GM21737 (cell line): Measurements from ENCODE around the gene BCL2L2.
A peak's percentile ranks its signal among the peaks of the same experiment; 100 is the strongest.
"Not testable (repeated sequence)": the region's sequence is repeated elsewhere in the genome, so short reads cannot be mapped to it uniquely, and the experiment has no call there.

ENCODE experiments used
- ATAC-seq: cut with Tn5 transposase; IDR thresholded peaks from one replicate; pipeline ENCODE4 v1.9.1; 2021; ENCODE audit warnings: mild to moderate bottlenecking, moderate library complexity; ENCODE audit not compliant: unreplicated experiment

The BCL2L2 gene

GRCh38 chr14:23306412-23307145, at the start of gene BCL2L2:
Gene BCL2L2 (plus strand): TSS chr14:23306833. CDS start chr14:23307768, 935 bp downstream.
- ATAC-seq: no peak

- no peak for ATAC-seq
These were observed 48.4 kb upstream of the BCL2L2 start for GRCh38 chr14:23258256-23258655.

- no peak for ATAC-seq
These were observed 47.2 kb upstream of the BCL2L2 start for GRCh38 chr14:23259426-23259825.

- ATAC-seq: not testable (repeated sequence)
These were observed 45.8 kb upstream of the BCL2L2 start for GRCh38 chr14:23260849-23261248.

DNA sequence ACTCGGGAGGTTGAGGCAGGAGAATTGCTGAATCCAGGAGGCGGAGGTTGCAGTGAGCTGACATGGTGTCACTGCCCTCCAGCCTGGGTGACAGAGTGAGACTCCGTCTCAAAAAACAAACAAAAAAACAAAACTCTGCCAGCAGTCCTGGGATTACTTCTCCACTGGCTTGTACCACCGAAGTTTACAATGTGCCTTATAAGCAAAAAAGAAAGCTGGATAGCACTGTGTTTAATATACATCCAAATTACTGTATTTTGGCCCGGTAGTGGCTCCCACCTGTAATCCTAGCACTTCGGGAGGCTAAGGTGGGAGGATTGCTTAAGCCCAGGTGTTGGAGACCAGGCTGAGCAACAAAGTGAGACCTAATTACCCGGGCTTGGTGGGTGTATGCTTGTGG, 37.4 kb upstream of the BCL2L2 start:
- ATAC-seq: no peak

GRCh38 chr14:23275412-23275811, 31.2 kb upstream of the BCL2L2 start:
- no peak for ATAC-seq

DNA sequence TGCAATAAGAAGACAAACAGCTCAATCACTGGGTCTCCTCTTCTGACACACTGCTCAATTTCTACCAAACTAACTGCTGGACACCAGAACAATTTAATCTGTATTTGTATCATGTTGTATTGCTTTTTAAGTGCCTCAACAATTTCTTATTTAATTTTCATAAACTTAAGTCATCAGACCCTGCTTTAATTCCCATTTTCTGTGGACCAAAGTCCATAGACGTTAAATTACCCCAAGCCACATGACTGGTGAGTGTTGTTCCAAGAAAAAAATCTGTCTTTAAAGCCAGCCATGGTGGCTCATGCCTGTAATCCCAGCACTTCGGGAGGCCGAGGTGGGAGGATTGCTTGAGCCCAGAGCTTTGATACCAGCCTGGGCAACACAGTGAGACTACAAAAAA, 29.4 kb upstream of the BCL2L2 start:
- ATAC-seq: no peak

GRCh38 chr14:23277928-23278327, 28.7 kb upstream of the BCL2L2 start:
- not testable (repeated sequence) for ATAC-seq

DNA sequence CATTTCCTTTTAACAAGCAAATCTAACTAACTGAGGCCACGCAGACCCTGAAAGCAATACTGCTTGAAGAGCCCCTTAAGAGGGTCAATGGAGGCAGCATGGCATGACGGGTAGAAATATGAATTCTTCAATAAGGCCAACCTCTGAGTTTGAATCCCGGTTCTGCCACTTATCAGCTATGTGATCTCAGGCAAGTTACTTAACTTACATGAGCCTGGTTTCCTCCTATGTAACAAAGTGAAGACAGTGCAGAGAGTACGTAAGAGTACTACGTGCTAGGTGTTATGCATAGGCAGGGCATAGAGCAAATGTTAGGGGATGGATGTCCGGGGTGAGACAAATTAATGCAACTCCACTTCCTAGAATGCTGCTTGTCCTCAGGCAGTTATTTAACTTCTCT, 25.4 kb upstream of the BCL2L2 start:
- ATAC-seq: no peak

DNA sequence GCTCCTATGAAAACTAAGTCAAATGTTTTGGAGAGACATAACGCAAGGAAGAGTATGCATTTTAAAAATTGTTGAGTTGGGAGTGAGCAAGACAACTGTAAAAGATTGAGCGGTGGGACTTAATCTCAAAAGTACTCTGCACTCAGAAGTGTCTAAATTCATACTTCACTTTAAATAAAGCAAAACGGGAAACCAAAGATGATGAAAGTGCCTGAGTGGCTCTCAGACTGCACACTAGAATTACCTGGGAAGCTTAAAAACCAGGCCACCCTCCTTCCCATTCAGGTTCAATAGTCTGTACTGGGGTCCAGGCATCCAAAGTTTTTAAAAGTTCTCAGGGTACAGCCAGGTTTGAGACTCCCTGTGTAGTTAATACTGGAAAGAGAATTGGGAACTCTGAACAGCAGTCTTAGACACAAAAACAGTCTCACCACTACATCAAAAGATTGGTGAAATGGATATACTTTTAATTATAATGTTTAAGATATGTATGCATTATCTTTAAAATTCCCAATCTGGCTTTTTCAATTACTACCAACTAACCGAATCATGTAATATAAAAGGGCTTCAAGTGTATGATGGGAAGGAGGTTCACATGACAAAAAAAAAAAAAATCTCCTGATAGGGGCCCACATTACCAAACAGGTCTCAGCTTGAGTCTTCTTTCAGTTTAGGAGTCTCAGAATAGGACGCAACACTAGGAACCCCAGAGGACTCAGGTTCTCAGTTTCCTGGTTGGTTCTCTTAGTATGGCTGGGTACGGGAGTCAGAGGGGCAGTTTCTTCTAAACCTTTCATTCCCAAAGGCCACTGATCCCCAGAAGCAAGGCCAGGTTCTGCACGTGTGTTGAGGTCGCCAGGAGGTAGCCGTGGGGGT, 21.7 kb upstream of the BCL2L2 start:
- no peak for ATAC-seq

DNA sequence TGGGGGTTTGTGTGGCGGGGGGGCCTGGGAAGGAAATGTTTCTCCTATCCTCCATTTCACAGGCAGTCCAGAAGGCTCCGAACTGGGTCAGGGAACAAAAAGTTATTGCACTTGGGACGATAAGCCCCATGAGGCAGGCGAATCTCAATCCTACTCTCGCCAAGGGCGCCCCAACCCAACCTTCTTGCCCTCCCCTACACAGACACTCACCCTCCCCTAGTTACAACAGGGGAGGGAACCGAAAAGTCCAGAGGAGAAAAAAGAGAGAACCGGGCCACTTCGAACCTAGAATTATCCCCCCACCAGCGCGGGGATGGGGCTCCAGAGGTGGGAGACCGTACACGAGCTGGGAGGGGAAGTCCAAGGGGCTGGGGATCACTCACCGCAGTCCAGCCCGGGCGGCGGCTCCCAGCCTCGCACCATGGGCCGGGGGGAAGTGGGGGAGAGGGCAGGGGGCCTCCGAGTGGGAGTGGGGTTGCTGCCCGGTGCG, 21.1 kb upstream of the BCL2L2 start:
- peak; percentile 19 for ATAC-seq

GRCh38 chr14:23286020-23286901, 20.4 kb upstream of the BCL2L2 start, which contains the start of gene HOMEZ:
Gene HOMEZ (minus strand): TSS chr14:23286132. CDS start chr14:23285952, 180 bp downstream.
- peak; percentile 97 for ATAC-seq

DNA sequence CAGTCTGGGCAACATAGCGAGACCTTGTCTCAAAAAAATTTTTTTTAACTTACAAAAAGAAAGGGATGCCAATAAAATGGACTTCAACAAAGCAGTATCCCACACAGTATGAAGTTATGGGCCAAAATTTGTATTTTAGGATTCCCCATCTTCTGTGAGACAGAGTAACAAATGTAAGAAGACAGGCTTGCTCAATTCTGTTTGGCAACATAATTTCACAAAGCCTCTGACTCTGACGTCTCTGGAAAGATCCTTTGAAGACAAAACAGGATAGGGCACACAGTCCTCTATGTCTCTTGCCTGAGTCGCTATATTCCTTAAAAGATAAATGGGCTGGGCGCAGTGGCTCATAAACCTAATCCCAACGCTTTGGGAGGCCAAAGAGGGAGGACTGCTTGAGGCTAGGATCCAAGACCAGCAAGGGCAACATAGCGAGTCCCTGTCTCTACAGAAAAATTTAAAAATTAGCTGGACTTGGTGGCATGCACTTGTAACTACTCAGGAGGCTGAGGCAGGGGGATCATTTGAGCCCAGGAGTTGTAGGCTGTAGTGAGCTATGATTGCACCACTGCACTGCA, 19.6 kb upstream of the BCL2L2 start:
- ATAC-seq: no peak

DNA sequence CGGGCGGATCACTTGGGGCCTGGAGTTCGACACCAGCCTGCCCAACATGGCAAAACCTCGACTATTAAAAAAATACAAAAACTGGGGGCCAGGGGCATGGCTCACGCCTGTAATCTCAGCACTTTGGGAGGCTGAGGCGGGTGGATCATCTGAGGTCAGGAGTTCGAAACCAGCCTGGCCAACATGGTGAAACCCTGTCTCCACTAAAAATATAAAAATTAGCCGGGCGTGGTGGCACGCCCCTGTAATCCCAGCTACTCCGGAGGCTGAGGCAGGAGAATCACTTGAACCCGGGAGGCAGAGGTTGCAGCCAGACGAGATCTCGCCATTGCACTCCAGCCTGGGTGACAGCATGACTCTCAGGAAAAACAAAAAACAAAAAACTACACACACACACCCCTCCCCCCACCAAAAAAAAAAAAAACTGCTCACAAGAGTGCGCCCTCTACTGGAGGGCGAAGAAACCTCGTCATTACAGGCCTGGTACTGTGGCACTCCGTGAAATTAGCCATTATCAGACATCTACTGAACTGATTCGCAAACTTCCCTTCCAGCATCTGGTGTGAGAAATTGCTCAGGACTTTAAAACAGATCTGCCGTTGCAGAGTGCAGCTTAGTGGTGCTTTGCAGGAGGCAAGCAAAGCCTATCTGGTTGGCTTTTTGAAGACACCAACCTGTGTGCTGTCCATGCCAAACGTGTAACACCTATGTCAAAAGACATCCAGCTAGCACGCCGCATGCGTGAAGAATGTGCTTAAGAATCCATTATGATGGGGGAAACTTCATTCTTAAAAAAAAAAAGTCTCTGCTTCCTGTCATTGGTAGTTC, 11.7 kb upstream of the BCL2L2 start:
- no peak for ATAC-seq

GRCh38 chr14:23296012-23296777, 10.4 kb upstream of the BCL2L2 start:
- no peak for ATAC-seq

DNA sequence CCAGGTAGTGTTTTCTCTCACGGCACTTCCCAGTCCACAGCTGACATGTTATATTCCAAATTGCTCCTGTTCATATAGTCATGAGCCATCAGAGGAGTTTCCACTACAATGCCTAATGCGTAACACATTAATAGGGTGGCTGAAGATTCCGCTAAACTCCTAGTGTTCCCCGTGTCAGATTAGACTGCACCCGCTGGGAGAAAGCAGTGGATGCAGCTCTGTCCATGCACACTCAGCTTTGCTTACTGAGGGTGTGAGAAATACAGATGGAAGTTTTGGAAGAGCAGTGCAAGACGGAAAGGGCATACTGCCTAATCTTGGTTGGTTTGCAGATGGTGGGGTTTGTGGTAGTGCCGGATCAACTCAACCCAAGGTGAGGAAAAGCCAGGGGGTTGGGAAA, 9.5 kb upstream of the BCL2L2 start:
- ATAC-seq: no peak

- no peak for ATAC-seq
These were observed 8.9 kb upstream of the BCL2L2 start for GRCh38 chr14:23297611-23298277.

- no peak for ATAC-seq
These were observed 7.2 kb upstream of the BCL2L2 start for GRCh38 chr14:23299211-23299957.
